Kidney epithelial cell (primary cell): ENCODE results near the gene SLC22A3. TPM values are rescaled to one million over a fixed set of nuclear protein-coding genes. Genes with fewer than 3 reads are reported as not detected.

ENCODE experiments used
- DNase-seq: peaks from one replicate; pipeline ENCODE4 v3.0.0-alpha.2; 2010; ENCODE audit warnings: low read depth
- H3K27me3 ChIP-seq: 2 replicates; pipeline ENCODE4 v1.6.0; 2011; ENCODE audit warnings: low read length; ENCODE audit not compliant: control insufficient read depth, insufficient read depth
- H3K36me3 ChIP-seq: 2 replicates; pipeline ENCODE4 v1.5.1; 2011; ENCODE audit warnings: low read length; ENCODE audit not compliant: control insufficient read depth, insufficient read depth
- H3K4me3 ChIP-seq: 2 replicates; pipeline ENCODE4 v1.5.1; 2011; ENCODE audit warnings: low read depth, mild to moderate bottlenecking, control low read depth, low read length
- total RNA-seq: library from RNA; depleted of rRNA; stranded (reverse); fragments of >200 nt; gene quantifications from 2 replicates; pipeline ENCODE4 v1.2.3, GENCODE V29; 2015
- TF ChIP-seq, protein P1 (sequence below): IDR thresholded peaks from 2 replicates; pipeline ENCODE4 v1.5.1; 2011; ENCODE audit warnings: mild to moderate bottlenecking, moderate library complexity, low read length, control low read depth, inconsistent platforms; ENCODE audit not compliant: insufficient read depth, poor library complexity, severe bottlenecking

Gene SLC22A3
- total RNA-seq, 1 donor from 2014 or later = 5.8 TPM

DNA sequence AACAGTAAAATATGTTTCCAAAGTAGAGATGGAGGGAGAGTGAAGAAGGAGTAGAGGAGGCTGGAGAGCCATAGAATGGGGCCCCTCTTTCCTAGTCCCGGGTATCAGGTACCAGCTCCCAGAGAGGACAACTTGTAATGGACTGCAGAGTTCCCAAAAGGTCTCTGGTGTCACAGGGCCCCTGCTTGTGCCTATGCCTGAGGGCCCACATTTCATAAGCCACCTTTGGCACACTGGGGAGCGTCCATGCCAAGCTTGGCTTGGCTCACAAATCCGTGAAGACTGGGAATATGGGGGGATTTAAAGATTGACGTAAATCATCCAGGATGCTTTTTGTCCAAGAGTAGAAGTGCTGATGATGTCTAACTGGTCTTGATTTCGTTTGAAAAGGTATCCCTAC, 16.4 kb upstream of the SLC22A3 start:
- Histone ChIP-seq H3K36me3 (no peaks in the 10 kb centered on the region), H3K27me3 (no peaks in the 10 kb centered on the region), H3K4me3 (no peak overlapping the region)
- no peak for DNase-seq
- TF ChIP-seq, protein P1, sequence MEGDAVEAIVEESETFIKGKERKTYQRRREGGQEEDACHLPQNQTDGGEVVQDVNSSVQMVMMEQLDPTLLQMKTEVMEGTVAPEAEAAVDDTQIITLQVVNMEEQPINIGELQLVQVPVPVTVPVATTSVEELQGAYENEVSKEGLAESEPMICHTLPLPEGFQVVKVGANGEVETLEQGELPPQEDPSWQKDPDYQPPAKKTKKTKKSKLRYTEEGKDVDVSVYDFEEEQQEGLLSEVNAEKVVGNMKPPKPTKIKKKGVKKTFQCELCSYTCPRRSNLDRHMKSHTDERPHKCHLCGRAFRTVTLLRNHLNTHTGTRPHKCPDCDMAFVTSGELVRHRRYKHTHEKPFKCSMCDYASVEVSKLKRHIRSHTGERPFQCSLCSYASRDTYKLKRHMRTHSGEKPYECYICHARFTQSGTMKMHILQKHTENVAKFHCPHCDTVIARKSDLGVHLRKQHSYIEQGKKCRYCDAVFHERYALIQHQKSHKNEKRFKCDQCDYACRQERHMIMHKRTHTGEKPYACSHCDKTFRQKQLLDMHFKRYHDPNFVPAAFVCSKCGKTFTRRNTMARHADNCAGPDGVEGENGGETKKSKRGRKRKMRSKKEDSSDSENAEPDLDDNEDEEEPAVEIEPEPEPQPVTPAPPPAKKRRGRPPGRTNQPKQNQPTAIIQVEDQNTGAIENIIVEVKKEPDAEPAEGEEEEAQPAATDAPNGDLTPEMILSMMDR = no peak

DNA sequence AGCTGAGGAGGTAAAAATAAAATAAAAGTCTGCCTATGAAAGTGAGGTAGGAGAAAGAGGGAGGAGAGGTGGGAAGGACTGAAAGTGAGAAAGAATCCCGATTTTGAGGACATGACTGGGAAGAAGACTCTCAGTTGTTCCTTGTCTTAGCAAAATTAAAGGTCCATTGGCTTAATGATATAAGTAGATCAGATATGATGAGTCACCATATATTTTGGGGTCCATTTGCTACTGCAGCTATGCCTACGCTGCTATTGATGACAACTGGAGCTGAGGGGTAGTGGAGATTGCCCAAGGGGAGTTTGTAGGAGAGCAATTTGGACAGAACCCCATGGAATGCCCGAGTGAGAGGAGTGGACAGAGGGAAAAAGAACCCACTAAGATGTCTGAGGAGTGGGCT, 15.1 kb upstream of the SLC22A3 start:
- Histone ChIP-seq H3K36me3 (no peaks in the 10 kb centered on the region), H3K27me3 (no peaks in the 10 kb centered on the region), H3K4me3 (no peak overlapping the region)
- TF ChIP-seq, protein P1 = no peak
- DNase-seq = no peak

DNA sequence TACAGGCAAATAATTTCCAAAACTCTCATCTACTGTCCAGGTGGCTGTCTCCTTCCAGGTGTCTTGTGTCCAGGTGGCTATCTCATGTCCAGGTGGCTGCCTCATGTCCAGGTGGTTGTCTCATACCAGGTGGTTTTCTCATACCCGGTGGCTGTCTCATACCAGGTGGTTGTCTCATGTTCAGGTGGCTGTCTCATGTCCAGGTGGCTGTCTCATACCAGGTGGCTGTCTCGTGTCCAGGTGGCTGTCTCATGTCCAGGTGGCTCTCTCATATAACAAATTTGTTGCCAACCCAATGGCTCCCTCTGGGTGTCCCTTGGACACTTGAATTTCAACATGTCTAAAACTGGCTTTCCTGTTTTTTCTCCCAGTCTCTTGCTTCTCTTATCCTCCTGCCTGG, 14.3 kb upstream of the SLC22A3 start:
- Histone ChIP-seq H3K4me3 (no peak overlapping the region), H3K36me3 (no peaks in the 10 kb centered on the region), H3K27me3 (no peaks in the 10 kb centered on the region)
- no peak for DNase-seq
- TF ChIP-seq, protein P1 = no peak

DNA sequence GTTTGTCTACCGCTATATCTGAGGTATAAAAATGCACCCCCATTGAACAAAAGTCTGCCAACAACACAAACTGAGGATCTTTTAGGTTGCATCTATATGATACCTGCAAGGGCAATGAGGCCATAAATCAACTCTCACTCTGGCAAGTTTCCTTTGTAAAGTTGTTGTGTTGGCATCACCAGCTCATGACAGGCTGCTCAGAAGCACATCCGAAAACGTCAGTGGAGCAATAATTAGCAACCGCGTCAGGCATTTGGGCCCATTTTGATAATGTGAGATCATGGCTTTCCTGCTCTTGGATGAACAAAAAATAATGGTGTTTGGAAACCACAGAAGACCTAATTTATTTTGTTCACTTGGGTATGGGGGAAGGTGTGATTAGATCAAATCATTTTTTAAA, 12.0 kb upstream of the SLC22A3 start:
- no peak for DNase-seq

DNA sequence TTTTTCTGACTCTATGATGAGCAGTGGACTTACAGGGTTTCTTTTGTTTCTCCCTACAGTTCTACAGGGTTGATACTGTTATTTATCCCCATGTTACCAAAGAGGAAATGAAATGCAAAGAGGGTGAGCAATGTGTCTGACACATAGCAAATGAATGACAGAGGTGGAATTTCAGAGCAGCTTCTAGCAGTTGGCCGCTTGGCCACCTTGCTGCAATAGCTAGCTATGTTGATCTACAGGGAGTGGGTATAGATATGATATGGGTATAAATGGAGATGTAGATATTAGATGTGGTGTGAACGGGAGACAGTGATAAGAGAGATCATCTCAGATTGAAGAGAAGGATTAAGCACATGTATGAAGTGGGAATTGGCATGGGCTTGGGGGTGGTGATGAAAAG, 10.9 kb upstream of the SLC22A3 start:
- peak; percentile 63 for DNase-seq
- Histone ChIP-seq H3K4me3 (no peak overlapping the region), H3K36me3 (no peaks in the 10 kb centered on the region), H3K27me3 (no peaks in the 10 kb centered on the region)
- TF ChIP-seq, protein P1 = no peak

More for the DNA sequence above, 12.0 kb upstream of the SLC22A3 start:
- TF ChIP-seq, protein P1 = no peak
- Histone ChIP-seq H3K36me3 (no peaks in the 10 kb centered on the region), H3K4me3 (no peak overlapping the region), H3K27me3 (no peaks in the 10 kb centered on the region)

DNA sequence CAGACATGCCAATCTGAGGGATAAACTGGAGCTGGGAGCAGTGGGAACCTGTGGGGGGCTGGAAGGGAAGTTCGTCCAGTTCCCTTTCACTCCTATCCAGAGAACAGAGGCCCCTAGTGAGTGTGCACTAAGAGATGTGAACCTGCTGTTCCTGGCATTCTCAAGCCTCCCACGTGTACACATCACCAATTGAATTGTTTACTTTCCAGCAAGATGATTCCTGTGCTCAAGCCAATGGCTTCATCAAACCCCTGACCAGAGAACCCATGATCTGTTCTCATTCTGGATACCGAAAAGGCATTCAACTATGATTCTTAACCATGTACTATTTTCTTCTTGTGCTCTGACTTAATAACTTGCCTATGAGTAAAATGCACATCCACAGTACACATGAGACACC, 10.2 kb upstream of the SLC22A3 start:
- Histone ChIP-seq H3K27me3 (no peaks in the 10 kb centered on the region), H3K36me3 (no peaks in the 10 kb centered on the region), H3K4me3 (no peak overlapping the region)
- DNase-seq = peak; percentile 19
- TF ChIP-seq, protein P1 = no peak
